OCI-LY7 (cell line): ENCODE data around the gene BAX. TPM values are rescaled to one million over a fixed set of nuclear protein-coding genes. Genes with fewer than 3 reads are reported as not detected.

Source experiments
- BruUV-seq: library from RNA; stranded (reverse); fragments of 400-500 nt; replicated peaks from 2 replicates; lab custom pipeline; 2021; lab: Mats Ljungman, UMichigan
- CTCF ChIA-PET: fragments of 300-600 bp; sonication (Branson Sonifier 250); formaldehyde crosslinking; loops from one replicate; lab custom pipeline; 2022; ENCODE audit warnings: antibody characterized with exemption; ENCODE audit not compliant: unreplicated experiment; lab: Charles Lee
- POLR2A ChIA-PET: fragments of 300-600 bp; sonication (Branson Sonifier 250); formaldehyde crosslinking; loops from one replicate; lab custom pipeline; 2022; ENCODE audit warnings: antibody characterized with exemption; lab: Charles Lee
- DNase-seq: peaks from one replicate; pipeline ENCODE4 v3.0.0-alpha.2; 2015; ENCODE audit warnings: low spot score
- H2AFZ ChIP-seq: fragments of 200-600 bp; sonication (generic), shearing (Covaris generic); 2 replicates; pipeline ENCODE4 v1.6.1; 2014; ENCODE audit warnings: mild to moderate bottlenecking, antibody characterized with exemption, low read length, moderate library complexity
- H3K27ac ChIP-seq: fragments of 200-600 bp; sonication (generic); 2 replicates; pipeline ENCODE4 v1.5.1; 2014; ENCODE audit warnings: mixed run types, low read depth, mild to moderate bottlenecking, moderate library complexity, low read length, inconsistent platforms; ENCODE audit not compliant: poor library complexity, severe bottlenecking
- H3K36me3 ChIP-seq: fragments of 200-600 bp; sonication (generic); 2 replicates; pipeline ENCODE4 v1.6.1; 2014; ENCODE audit warnings: mild to moderate bottlenecking, antibody characterized with exemption, low read length, moderate library complexity, mixed read lengths; ENCODE audit not compliant: insufficient read depth
- H3K4me1 ChIP-seq: fragments of 200-600 bp; sonication (generic); 2 replicates; pipeline ENCODE4 v1.5.1; 2014; ENCODE audit warnings: mild to moderate bottlenecking, low read length; ENCODE audit not compliant: insufficient read depth, poor library complexity, severe bottlenecking
- H3K4me2 ChIP-seq: fragments of 200-600 bp; sonication (generic); 2 replicates; pipeline ENCODE4 v1.6.1; 2014; ENCODE audit warnings: mild to moderate bottlenecking, low read length
- H3K4me3 ChIP-seq: fragments of 200-600 bp; sonication (generic); 2 replicates; pipeline ENCODE4 v1.5.1; 2014; ENCODE audit warnings: mild to moderate bottlenecking, low read depth, low read length; ENCODE audit not compliant: poor library complexity, severe bottlenecking
- H3K79me2 ChIP-seq: fragments of 200-600 bp; sonication (generic); 2 replicates; pipeline ENCODE4 v1.6.1; 2016; ENCODE audit warnings: low read depth, mild to moderate bottlenecking, low read length, moderate library complexity, mixed read lengths; ENCODE audit not compliant: insufficient read depth
- H3K9me2 ChIP-seq: fragments of 200-600 bp; sonication (generic); 2 replicates; pipeline ENCODE4 v1.6.1; 2016; ENCODE audit warnings: mild to moderate bottlenecking, low read length, mixed read lengths; ENCODE audit not compliant: insufficient read depth
- H3K9me3 ChIP-seq: fragments of 200-600 bp; sonication (generic); 2 replicates; pipeline ENCODE4 v1.6.1; 2014; ENCODE audit warnings: mild to moderate bottlenecking, mixed run types, low read length, mixed read lengths
- H4K20me1 ChIP-seq: fragments of 200-600 bp; sonication (generic); 2 replicates; pipeline ENCODE4 v1.6.1; 2014; ENCODE audit warnings: mild to moderate bottlenecking, antibody characterized with exemption, low read length, moderate library complexity, mixed read lengths; ENCODE audit not compliant: insufficient read depth
- EZH2phosphoT487 ChIP-seq: fragments of 200-600 bp; sonication (generic); IDR thresholded peaks from 2 replicates; pipeline ENCODE4 v1.6.1; 2018; ENCODE audit warnings: low read depth, borderline replicate concordance, mild to moderate bottlenecking, mixed run types, antibody characterized with exemption, low read length, moderate library complexity, mixed read lengths
- intact Hi-C: fragments of 100-400 bp; cut with micrococcal nuclease; formaldehyde crosslinking; loops from one replicate; pipeline ENCODE4 v1.10.0; 2022; ENCODE audit not compliant: unreplicated experiment
- total RNA-seq, 2 experiments: library from RNA; depleted of rRNA in 1 of 2; stranded (reverse); fragments of >200 nt in 1 of 2; shearing (Covaris generic) in 1 of 2; gene quantifications; 2 replicates each; pipeline ENCODE4 v1.2.3, GENCODE V29; 2014 to 2022
- TF ChIP-seq, protein P1 (sequence below): fragments of 200-600 bp; sonication (generic); conservative IDR thresholded peaks from 2 replicates; pipeline ENCODE4 v1.5.1; 2014; ENCODE audit warnings: mild to moderate bottlenecking, antibody characterized with exemption, low read length, moderate library complexity, mixed read lengths

The BAX gene
- total RNA-seq, 2 experiments from 2014 or later: 83.9 to 95.2 TPM

DNA sequence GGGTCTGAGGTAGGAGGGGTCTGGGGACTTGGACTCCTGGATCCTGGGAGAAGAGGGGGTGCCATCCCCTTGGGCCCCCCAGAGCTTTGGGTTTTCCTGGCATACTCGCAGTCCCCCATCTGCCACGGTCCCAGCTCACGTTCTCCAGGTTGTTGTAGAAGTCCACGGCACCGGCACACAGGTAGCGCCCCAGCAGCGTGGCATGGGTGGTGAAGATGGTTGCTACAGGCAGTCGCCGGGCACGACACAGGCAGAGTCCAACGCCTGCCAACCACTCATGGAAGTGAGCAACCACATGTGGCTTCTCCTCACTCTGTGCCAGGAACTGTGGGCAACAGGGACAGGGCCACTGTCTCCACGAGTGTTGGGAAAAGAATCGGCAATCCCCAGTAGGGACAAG is 31.0 kb downstream of the BAX start:
- no peaks in the 10 kb centered on the region for H3K9me3 ChIP-seq
- BruUV-seq: no TSS peak
- intact Hi-C loops: no loop called here
- no peaks in the 10 kb centered on the region for H3K4me1 ChIP-seq
- no peak overlapping the region for H3K27ac ChIP-seq
- no peak for TF ChIP-seq EZH2phosphoT487
- TF ChIP-seq, protein P1, sequence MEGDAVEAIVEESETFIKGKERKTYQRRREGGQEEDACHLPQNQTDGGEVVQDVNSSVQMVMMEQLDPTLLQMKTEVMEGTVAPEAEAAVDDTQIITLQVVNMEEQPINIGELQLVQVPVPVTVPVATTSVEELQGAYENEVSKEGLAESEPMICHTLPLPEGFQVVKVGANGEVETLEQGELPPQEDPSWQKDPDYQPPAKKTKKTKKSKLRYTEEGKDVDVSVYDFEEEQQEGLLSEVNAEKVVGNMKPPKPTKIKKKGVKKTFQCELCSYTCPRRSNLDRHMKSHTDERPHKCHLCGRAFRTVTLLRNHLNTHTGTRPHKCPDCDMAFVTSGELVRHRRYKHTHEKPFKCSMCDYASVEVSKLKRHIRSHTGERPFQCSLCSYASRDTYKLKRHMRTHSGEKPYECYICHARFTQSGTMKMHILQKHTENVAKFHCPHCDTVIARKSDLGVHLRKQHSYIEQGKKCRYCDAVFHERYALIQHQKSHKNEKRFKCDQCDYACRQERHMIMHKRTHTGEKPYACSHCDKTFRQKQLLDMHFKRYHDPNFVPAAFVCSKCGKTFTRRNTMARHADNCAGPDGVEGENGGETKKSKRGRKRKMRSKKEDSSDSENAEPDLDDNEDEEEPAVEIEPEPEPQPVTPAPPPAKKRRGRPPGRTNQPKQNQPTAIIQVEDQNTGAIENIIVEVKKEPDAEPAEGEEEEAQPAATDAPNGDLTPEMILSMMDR: no peak
- H4K20me1 ChIP-seq: no peaks in the 10 kb centered on the region
- H3K36me3 ChIP-seq: peaks cover 47% of the 10 kb centered on the region
- H3K4me2 ChIP-seq: no peak overlapping the region
- H3K4me3 ChIP-seq: no peak overlapping the region
- ChIA-PET CTCF (no interaction called here), POLR2A (no interaction called here)
- no peak for DNase-seq
- no peaks in the 10 kb centered on the region for H3K79me2 ChIP-seq
- H3K9me2 ChIP-seq: no peaks in the 10 kb centered on the region
- no peak overlapping the region for H2AFZ ChIP-seq

DNA sequence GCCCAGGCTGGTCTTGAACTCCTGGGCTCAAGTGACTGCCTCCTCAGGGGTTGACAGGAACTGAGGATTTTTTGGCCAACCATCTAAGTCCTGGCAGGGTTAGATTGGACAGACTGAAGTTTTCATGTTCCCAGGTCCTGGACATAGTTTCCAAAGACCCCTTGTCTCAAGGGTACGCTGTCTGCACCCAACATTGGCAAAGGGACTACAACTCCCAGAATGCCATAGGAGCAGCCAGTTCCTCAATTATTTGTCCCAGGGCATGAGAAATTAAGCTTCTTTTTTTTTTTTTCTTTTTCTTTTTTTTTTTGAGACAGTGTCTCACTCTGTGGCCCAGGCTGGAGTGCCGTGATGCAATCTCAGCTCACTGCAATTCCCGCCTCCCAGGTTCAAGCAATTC is 31.5 kb downstream of the BAX start:
- BruUV-seq: no TSS peak
- H3K79me2 ChIP-seq: no peaks in the 10 kb centered on the region
- peaks cover 49% of the 10 kb centered on the region for H3K36me3 ChIP-seq
- H3K9me2 ChIP-seq: no peaks in the 10 kb centered on the region
- H3K4me1 ChIP-seq: no peaks in the 10 kb centered on the region
- ChIA-PET CTCF (no interaction called here), POLR2A (no interaction called here)
- no peak overlapping the region for H3K4me3 ChIP-seq
- no peak overlapping the region for H2AFZ ChIP-seq
- H3K9me3 ChIP-seq: no peaks in the 10 kb centered on the region
- no peak for DNase-seq
- H3K27ac ChIP-seq: no peak overlapping the region
- H3K4me2 ChIP-seq: no peak overlapping the region
- no peak for TF ChIP-seq EZH2phosphoT487
- TF ChIP-seq, protein P1: no peak
- H4K20me1 ChIP-seq: no peaks in the 10 kb centered on the region
- intact Hi-C loops: no loop called here

DNA sequence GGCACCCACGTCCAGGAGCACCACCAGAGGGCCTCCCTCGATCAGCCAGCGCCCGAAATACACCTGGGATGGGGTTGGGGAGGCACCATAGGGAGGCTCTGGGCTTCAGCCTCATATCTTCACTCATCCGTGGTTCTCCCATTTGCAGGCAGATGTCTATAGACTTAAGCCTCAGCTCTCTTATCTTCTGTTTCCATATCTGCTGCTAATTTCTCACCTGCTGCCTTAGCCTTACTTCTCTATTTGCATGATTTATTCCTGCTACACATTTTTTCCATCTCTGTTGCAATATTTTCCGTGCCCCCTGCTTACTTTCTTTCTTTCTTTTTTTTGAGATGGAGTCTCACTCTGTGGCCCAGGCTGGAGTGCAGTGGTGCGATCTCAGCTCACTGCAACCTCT is 32.6 kb downstream of the BAX start:
- Histone ChIP-seq H3K79me2 (peaks cover 8% of the 10 kb centered on the region; the same call in 1 of the 2 replicates), H3K9me3 (no peaks in the 10 kb centered on the region), H3K4me3 (no peak overlapping the region), H4K20me1 (no peaks in the 10 kb centered on the region), H3K27ac (no peak overlapping the region), H3K4me1 (peaks cover 9% of the 10 kb centered on the region), H3K4me2 (no peak overlapping the region), H2AFZ (no peak overlapping the region), H3K9me2 (no peaks in the 10 kb centered on the region), H3K36me3 (peaks cover 49% of the 10 kb centered on the region)
- CTCF ChIA-PET: no interaction called here
- BruUV-seq: no TSS peak
- POLR2A ChIA-PET: no interaction called here
- TF ChIP-seq, protein P1: no peak
- TF ChIP-seq EZH2phosphoT487: no peak
- no peak for DNase-seq
- intact Hi-C loops: no loop called here
